Activated CD8-positive, alpha-beta T cell treated with anti-CD3 and anti-CD28 coated beads for 36 hours (primary cell): ENCODE results near the gene SPCS2. TPM values are rescaled to one million over a fixed set of nuclear protein-coding genes. Genes with fewer than 3 reads are reported as not detected.
"Not testable (repeated sequence)": the region's sequence is repeated elsewhere in the genome, so short reads cannot be mapped to it uniquely, and the experiment has no call there.

Experiments used
- ATAC-seq: fragments of 200-7000 bp; cut with Tn5 transposase; one replicate; pipeline ENCODE4 v1.10.0; 2021; ENCODE audit warnings: mild to moderate bottlenecking, moderate library complexity
- CTCF ChIA-PET: fragments of 350-600 bp; sonication (Branson Sonifier 250); formaldehyde crosslinking; loops from one replicate; lab custom pipeline; 2021; ENCODE audit warnings: antibody characterized with exemption; lab: Charles Lee
- POLR2A ChIA-PET: fragments of 350-600 bp; sonication (Branson Sonifier 250); formaldehyde crosslinking; loops from one replicate; lab custom pipeline; 2021; ENCODE audit warnings: antibody characterized with exemption; lab: Charles Lee
- DNase-seq: peaks from one replicate; pipeline ENCODE4 v3.0.0-alpha.2; 2020
- H3K27ac Mint-ChIP-seq: one replicate; pipeline ENCODE4 v1.8.0; 2021; ENCODE audit warnings: mild to moderate bottlenecking, mixed read lengths
- H3K27me3 Mint-ChIP-seq: one replicate; pipeline ENCODE4 v1.8.0; 2021; ENCODE audit warnings: mixed read lengths
- H3K36me3 Mint-ChIP-seq: one replicate; pipeline ENCODE4 v1.8.0; 2021; ENCODE audit warnings: low read depth, mixed read lengths
- H3K4me1 Mint-ChIP-seq: one replicate; pipeline ENCODE4 v1.8.0; 2021; ENCODE audit warnings: low read depth, mixed read lengths
- H3K4me3 Mint-ChIP-seq: one replicate; pipeline ENCODE4 v1.8.0; 2021; ENCODE audit warnings: mild to moderate bottlenecking, moderate library complexity, mixed read lengths
- H3K9me3 Mint-ChIP-seq: one replicate; pipeline ENCODE4 v1.8.0; 2021; ENCODE audit warnings: mixed read lengths
- CTCF ChIP-seq: fragments of 200-600 bp; IDR thresholded peaks from one replicate; pipeline ENCODE4 v1.8.0; 2022; ENCODE audit warnings: antibody characterized with exemption, mild to moderate bottlenecking
- intact Hi-C: fragments of 100-400 bp; cut with micrococcal nuclease; formaldehyde crosslinking; loops from one replicate; pipeline ENCODE4 v1.10.0; 2022
- total RNA-seq, 2 experiments: library from RNA; stranded (reverse); gene quantifications; one replicate each; pipeline ENCODE4 v1.2.3, GENCODE V29; 2021

SPCS2 gene
- total RNA-seq, 2 experiments from 2014 or later = 99.3 to 117 TPM

GRCh38 chr11:74988541-74989259 is 39.6 kb downstream of the SPCS2 start, which contains the start of gene NEU3:
TSS of gene NEU3 (plus strand) at chr11:74988933. CDS start at chr11:74989061, 128 bp downstream.
- POLR2A ChIA-PET = interaction anchor here (0.7 to 2.0 kb wide), 11 partner anchors 11 to 412 kb away, joined by 3 to 7 read pairs (median 4); partner anchors contain the start of gene XRRA1
- CTCF ChIA-PET = interaction anchor here (0.9 to 2.5 kb wide), 8 partner anchors 34 to 259 kb away, joined by 3 to 9 read pairs (median 4); no protein-coding TSS in a partner anchor
- peak within 1 kb of the TSS; percentile 94 for H3K4me3 Mint-ChIP-seq

GRCh38 chr11:74989260-74989638 is 40.2 kb downstream of the SPCS2 start:
- DNase-seq (peak; percentile 8), ATAC-seq (no peak)
- Mint-ChIP-seq H3K36me3 (peaks cover 8% of the 10 kb centered on the region), H3K4me3 (peak overlapping the region; percentile 94), H3K27ac (peak overlapping the region; percentile 83), H3K9me3 (no peaks in the 10 kb centered on the region), H3K4me1 (peaks cover 27% of the 10 kb centered on the region), H3K27me3 (no peaks in the 10 kb centered on the region)
- TF ChIP-seq CTCF = no peak
- ChIA-PET POLR2A (interaction anchor here (0.5 to 2.0 kb wide), 12 partner anchors 10 to 920 kb away, joined by 3 to 7 read pairs (median 4); partner anchors contain the start of gene XRRA1), CTCF (interaction anchor here (0.9 to 2.5 kb wide), 9 partner anchors 34 to 259 kb away, joined by 3 to 9 read pairs (median 3); no protein-coding TSS in a partner anchor)
- intact Hi-C loops = no loop called here

More at GRCh38 chr11:74988541-74989259, 39.6 kb downstream of the SPCS2 start, which contains the start of gene NEU3:
- H3K4me1 Mint-ChIP-seq = peaks cover 27% of the 10 kb centered on the region
- DNase-seq = peak; percentile 89
- intact Hi-C loops = no loop called here
- H3K9me3 Mint-ChIP-seq = no peaks in the 10 kb centered on the region
- ATAC-seq = peak; percentile 95
- H3K27ac Mint-ChIP-seq = peak within 1 kb of the TSS; percentile 83
- no peak for TF ChIP-seq CTCF
- H3K36me3 Mint-ChIP-seq = peaks cover 4% of the 10 kb centered on the region
- H3K27me3 Mint-ChIP-seq = no peaks in the 10 kb centered on the region

GRCh38 chr11:74990150-74990549 is 41.1 kb downstream of the SPCS2 start:
- POLR2A ChIA-PET = interaction anchor here (0.6 to 2.0 kb wide), 5 partner anchors 10 to 365 kb away, joined by 3 to 7 read pairs (median 4); partner anchors contain the start of gene XRRA1
- H3K27ac Mint-ChIP-seq, ATAC-seq, DNase-seq, H3K27me3 Mint-ChIP-seq, H3K9me3 Mint-ChIP-seq, intact Hi-C loops: not testable (repeated sequence)
- CTCF ChIA-PET = interaction anchor here (1.0 to 2.5 kb wide), 4 partner anchors 33 to 150 kb away, joined by 3 to 9 read pairs (median 4); no protein-coding TSS in a partner anchor
- peaks cover 27% of the 10 kb centered on the region for H3K4me1 Mint-ChIP-seq
- peak overlapping the region; percentile 94 for H3K4me3 Mint-ChIP-seq
- peaks cover 17% of the 10 kb centered on the region for H3K36me3 Mint-ChIP-seq

- H3K4me3 Mint-ChIP-seq = no peak overlapping the region
- H3K27me3 Mint-ChIP-seq = no peaks in the 10 kb centered on the region
- no peaks in the 10 kb centered on the region for H3K9me3 Mint-ChIP-seq
- ATAC-seq (no peak), DNase-seq (no peak)
- intact Hi-C loops = no loop called here
- H3K27ac Mint-ChIP-seq = no peak overlapping the region
- TF ChIP-seq CTCF = no peak
- H3K36me3 Mint-ChIP-seq = peaks cover 18% of the 10 kb centered on the region
- peaks cover 27% of the 10 kb centered on the region for H3K4me1 Mint-ChIP-seq
- CTCF ChIA-PET = no interaction called here
- POLR2A ChIA-PET = no interaction called here
Measured at GRCh38 chr11:74990941-74991340, 41.9 kb downstream of the SPCS2 start.

GRCh38 chr11:74992852-74993251 is 43.8 kb downstream of the SPCS2 start:
- ChIA-PET POLR2A (no interaction called here), CTCF (interaction anchor here (0.6 to 1.0 kb wide), 3 partner anchors 17 to 150 kb away, joined by 3 to 4 read pairs (median 3); no protein-coding TSS in a partner anchor)
- no peak overlapping the region for H3K4me3 Mint-ChIP-seq
- intact Hi-C loops = no loop called here
- ATAC-seq (no peak), DNase-seq (no peak)
- no peaks in the 10 kb centered on the region for H3K27me3 Mint-ChIP-seq
- H3K36me3 Mint-ChIP-seq = peaks cover 23% of the 10 kb centered on the region
- no peak for TF ChIP-seq CTCF
- H3K27ac Mint-ChIP-seq = no peak overlapping the region
- peaks cover 27% of the 10 kb centered on the region for H3K4me1 Mint-ChIP-seq
- no peaks in the 10 kb centered on the region for H3K9me3 Mint-ChIP-seq
